Measurements from ENCODE around the gene NMRAL1.

Gene NMRAL1

DNA sequence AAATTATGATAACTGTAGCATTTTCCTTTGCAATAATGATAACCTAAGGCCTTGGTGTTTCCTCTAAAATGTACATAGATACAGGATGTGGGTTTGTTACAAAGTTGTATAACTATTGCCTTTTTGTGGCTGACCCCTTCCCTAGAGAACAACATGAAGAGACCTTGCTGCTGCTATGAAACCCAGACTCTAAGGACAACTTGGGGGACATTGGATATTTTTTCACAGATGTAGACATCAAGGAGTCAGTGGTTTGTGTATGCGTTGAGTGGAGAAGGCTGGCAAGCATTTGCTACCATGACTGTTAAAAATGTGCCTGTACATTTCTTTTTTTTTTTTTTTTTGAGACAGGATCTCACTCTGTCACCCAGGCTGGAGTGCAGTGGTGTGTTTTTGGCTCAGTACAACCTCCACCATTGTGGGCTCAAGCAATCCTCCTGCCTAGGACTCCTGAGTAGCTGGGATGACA, 14.1 kb upstream of the NMRAL1 start:
- peak overlapping the region; percentile 79 to 96 for H3K27ac Mint-ChIP-seq
- no peaks in the 10 kb centered on the region for H3K27me3 Mint-ChIP-seq
- peak; percentile 93 for ATAC-seq
- H3K4me1 Mint-ChIP-seq: peaks cover 76% of the 10 kb centered on the region
- peak overlapping the region; percentile 58 to 73 for H3K4me3 Mint-ChIP-seq
- DNase-seq: peak; percentile 10 to 21
- H3K9me3 Mint-ChIP-seq: no peaks in the 10 kb centered on the region

DNA sequence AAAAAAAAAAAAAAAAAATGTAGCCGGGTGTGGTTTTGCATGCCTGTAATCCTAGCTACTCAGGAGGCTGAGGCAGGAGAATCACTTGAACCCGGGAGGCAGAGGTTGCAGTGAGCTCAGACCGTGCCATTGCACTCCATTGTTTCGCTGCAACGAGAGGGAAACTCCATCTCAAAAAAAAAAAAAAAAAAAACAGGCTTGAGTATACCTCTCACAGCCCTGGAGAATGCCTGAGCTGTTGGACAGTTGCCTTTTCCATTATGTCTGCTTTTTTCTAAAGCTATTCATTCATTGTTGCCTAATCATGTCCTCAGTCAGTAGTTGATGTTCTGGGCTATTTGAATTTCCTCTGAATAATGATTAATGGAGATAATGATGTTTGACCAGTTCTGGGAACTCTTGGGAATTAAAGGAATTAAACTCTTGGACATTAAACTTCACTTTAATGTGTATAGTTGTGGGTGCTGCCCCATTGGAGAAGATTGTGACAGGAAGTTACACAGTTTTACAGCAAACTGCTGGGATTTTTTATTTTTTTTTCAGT, 13.6 kb upstream of the NMRAL1 start:
- ATAC-seq: peak; percentile 60
- no peaks in the 10 kb centered on the region for H3K27me3 Mint-ChIP-seq
- H3K4me1 Mint-ChIP-seq: peaks cover 73% of the 10 kb centered on the region
- H3K4me3 Mint-ChIP-seq: peak overlapping the region; percentile 58 to 73
- H3K9me3 Mint-ChIP-seq: no peaks in the 10 kb centered on the region
- peak overlapping the region; percentile 79 to 96 for H3K27ac Mint-ChIP-seq
- no peak for DNase-seq

DNA sequence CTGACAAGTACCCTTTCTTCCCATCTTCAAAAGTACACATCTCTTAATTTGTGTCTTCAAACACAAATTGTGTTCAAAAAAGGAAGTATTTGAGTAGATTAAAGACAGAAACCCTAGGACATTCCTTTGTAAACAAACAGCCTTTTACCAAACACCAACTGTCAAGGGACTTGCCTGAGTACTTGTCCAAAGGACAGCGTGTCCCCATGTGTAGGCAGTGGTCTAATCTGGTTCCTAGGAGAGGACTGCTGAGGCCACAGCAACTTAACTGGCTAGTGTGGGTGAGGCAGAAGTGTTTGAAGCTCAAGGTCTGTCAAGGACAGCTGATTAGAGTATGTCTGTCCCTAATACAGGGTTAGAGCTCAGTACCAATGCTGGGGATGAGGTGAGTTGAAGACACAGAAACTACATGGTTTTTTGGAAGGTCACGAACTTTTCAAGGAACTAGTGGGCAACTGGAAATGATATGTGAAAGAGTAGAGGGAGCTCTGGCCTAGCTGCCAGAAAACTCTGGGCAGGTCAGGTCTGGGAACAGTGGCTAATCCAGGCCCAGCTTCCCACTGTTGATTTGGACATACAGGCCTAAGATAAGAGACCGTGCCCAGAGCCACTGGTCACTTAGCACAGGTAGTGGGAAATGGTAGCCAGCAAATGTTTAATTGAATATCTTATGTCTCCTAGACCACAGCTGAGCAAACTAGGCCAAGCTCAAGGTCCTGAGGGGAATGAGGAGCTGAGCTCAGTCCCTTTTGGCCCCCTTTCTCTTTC, 11.9 kb upstream of the NMRAL1 start:
- H3K9me3 Mint-ChIP-seq: no peaks in the 10 kb centered on the region
- ATAC-seq: no peak
- no peak overlapping the region for H3K4me3 Mint-ChIP-seq
- peaks cover 83% of the 10 kb centered on the region for H3K4me1 Mint-ChIP-seq
- H3K27ac Mint-ChIP-seq: peak overlapping the region; percentile 65 to 81
- H3K27me3 Mint-ChIP-seq: no peaks in the 10 kb centered on the region
- no peak for DNase-seq

DNA sequence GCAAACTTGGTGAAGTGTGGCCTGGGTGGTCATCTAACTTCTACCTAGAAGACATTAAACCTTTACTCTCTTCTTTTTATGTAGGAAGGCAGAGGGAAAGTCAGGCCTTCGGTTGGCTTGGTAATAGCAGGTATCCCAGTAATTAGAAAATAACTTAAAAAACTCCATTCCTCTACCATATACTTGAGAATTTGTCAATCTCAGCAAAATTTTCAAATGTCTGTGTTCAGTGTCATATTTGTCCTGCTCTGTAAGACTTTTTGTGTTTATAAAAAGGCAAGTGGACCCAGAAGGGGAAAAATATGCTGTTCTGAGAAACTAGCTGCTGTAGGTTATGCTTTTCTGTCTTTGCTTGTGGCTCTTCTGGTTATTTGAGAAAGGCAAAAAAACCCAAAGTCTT, 7.5 kb upstream of the NMRAL1 start:
- Mint-ChIP-seq H3K4me3 (peak overlapping the region in 1 of 2 donors; percentile 28), H3K9me3 (no peaks in the 10 kb centered on the region), H3K4me1 (peaks cover 67% of the 10 kb centered on the region), H3K27me3 (no peaks in the 10 kb centered on the region), H3K27ac (peak overlapping the region in 1 of 2 donors; percentile 59)
- no peak for DNase-seq
- ATAC-seq: no peak

DNA sequence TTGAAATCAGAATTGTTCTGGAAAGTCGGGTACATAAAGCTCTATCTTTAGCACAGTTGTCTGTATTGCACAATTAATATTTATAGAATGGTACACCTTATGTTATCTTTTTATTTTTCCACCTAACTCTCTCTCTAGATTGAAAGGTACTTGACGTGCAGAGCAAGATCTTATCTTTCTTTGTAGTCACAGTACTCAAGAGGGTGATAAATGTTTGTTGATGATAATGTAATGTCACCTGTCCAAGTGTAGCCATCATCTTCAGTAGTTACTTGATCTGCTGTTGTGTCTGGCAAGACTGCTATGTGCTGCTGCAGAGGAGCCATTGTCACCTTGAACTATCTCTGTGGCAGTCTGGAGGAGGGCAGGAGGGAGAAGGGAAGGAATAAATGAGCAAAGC, 7.1 kb upstream of the NMRAL1 start:
- Mint-ChIP-seq H3K4me1 (peaks cover 64% of the 10 kb centered on the region), H3K27me3 (no peaks in the 10 kb centered on the region), H3K9me3 (no peaks in the 10 kb centered on the region), H3K27ac (peak overlapping the region; percentile 43 to 50), H3K4me3 (peak overlapping the region; percentile 4 to 25)
- DNase-seq (no peak), ATAC-seq (no peak)

DNA sequence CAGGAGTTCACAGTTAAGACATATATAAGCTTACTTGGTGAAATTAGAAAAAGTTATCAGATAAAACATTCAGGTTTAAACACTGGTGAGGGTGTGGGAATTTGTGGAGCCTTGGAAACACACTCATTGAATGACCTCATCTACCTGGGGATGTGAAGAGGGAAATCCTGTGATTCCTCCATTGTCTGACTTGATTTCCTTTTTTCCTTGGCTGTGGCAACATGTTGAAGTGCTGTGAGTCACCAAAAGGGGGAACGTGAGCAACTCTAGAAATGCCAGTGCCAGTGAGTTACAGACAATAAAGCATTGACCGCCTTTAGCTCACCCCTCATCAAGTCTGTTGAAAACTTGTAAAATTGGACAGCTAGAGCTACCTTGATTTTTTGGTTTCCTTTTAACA, 3.5 kb upstream of the NMRAL1 start:
- H3K9me3 Mint-ChIP-seq: no peaks in the 10 kb centered on the region

DNA sequence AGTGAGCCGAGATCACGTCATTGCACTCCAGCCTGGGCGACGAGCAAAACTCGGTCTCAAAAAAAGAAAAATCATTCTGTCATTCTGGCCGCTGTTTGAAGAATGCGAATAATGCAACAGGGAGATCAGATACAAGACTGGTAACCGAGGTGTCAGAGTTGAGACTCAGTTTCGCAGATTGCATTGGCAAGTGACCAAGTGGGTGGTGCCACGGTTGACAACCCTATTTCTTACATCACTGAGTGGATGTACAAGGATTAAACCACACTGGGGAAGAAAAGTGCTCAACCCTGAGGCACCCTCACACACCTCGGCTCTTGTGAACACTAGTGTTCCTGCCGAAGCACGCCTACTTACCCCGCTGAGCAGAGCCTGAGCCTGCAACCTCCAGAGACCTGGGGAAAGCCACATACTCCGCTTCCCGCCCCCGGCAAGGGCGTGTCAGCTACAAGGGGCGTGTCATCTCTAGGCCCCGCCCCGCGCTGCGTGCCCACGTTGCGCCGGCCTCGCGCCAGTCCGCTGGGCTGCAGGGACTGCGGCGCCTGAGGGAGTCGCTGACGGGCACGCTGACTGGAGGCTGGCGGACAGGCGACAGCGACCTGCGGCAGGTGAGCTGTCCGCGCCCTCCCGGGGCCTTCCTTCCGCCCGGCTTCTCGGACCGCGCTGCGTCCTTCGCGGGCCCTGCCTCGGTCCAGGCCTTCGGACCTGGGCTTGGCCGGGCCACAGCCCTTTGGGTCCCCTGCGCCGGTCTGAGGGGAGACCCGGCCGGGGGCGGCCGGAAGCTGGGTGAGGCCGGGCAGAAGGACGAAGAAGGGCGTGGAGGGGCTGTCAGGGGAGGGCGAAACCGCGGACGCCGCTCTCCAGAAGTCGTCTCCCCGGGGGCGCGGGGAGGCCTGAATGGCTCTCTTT, 1.7 kb upstream of the NMRAL1 start, which contains the start of gene HMOX2:
Gene HMOX2, plus strand, starts transcription at position 519 of the 909 bp plus-strand sequence. CDS start 29,127 bp downstream, outside the sequence.
- DNase-seq (peak; percentile 97 to 98), ATAC-seq (peak; percentile 90)
- no peaks in the 10 kb centered on the region for H3K9me3 Mint-ChIP-seq
- H3K27me3 Mint-ChIP-seq: no peaks in the 10 kb centered on the region
- peaks cover 63% of the 10 kb centered on the region for H3K4me1 Mint-ChIP-seq
- H3K4me3 Mint-ChIP-seq: peak within 1 kb of the TSS; percentile 93 to 94
- peak within 1 kb of the TSS; percentile 89 for H3K27ac Mint-ChIP-seq

More for the DNA sequence above, 3.5 kb upstream of the NMRAL1 start:
- ATAC-seq: no peak
- no peaks in the 10 kb centered on the region for H3K27me3 Mint-ChIP-seq
- peak overlapping the region; percentile 93 to 94 for H3K4me3 Mint-ChIP-seq
- peaks cover 73% of the 10 kb centered on the region for H3K4me1 Mint-ChIP-seq
- DNase-seq: peak in 1 of 2 donors; percentile 26
- peak overlapping the region; percentile 5 to 94 for H3K27ac Mint-ChIP-seq

DNA sequence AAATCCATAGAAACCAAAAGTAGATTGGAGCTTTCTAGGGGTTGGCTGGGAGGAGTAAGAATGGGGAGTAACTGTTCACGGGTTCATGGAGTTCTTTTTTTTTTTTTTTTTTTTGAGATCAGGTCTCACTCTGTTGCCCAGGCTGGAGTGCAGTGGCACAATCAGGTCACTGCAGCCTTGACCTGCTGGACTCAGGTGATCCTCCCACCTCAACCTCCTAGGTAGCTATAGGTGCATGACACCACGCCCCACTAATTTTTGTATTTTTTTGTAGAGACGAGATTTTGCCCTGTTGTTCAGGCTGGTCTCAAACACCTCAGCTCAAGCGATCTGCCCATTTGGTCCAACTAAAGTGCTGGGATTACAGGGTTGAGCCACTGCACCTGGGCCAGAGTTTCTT, 1.5 kb downstream of the NMRAL1 start:
- peak overlapping the region in 1 of 2 donors; percentile 94 for H3K4me3 Mint-ChIP-seq
- ATAC-seq (no peak), DNase-seq (no peak)
- no peak overlapping the region for H3K27ac Mint-ChIP-seq
- H3K27me3 Mint-ChIP-seq: no peaks in the 10 kb centered on the region
- no peaks in the 10 kb centered on the region for H3K9me3 Mint-ChIP-seq
- peaks cover 46% of the 10 kb centered on the region for H3K4me1 Mint-ChIP-seq

DNA sequence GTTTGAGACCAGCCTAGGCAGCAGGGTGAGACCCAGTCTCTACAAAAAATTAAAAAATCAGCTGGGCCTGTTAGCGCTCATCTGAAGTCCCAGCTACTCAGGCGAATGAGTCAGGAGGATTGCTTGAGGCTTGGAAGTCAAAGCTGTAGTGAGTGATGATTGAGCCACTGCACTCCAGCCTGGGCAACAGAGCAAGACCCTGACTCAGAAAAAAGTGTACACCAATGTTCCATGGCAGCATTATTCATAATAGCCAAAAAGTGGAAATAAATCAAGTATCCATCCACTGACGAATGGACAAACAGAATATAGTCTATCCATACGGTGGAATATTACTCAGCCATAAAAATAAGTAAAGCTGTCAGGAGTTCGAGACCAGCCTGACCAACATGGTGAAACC, 2.6 kb downstream of the NMRAL1 start:
- H3K4me3 Mint-ChIP-seq: no peak overlapping the region
- H3K27ac Mint-ChIP-seq: no peak overlapping the region
- H3K27me3 Mint-ChIP-seq: no peaks in the 10 kb centered on the region
- DNase-seq (no peak), ATAC-seq (no peak)
- peaks cover 36% of the 10 kb centered on the region for H3K4me1 Mint-ChIP-seq
- no peaks in the 10 kb centered on the region for H3K9me3 Mint-ChIP-seq

DNA sequence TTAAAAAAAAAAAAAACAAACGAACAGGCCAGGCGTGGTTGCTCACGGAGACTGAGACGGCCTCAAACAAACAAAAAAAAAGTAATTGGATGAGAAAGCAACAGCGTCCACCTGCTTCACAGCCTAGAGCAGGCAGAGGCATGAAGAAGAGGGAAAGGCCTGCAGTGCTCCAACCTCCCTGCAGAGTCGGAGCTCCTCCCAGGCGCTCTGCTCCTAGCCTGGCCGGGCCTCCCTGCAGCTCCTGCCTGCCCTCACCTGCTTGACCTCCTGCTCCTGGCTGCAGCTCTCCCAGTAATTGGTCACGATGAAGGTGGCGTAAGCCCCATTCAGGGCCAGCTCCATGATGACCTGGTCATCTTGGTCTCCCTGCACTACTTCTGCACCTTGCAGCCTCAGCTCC, 5.5 kb downstream of the NMRAL1 start:
- DNase-seq (no peak), ATAC-seq (no peak)
- Mint-ChIP-seq H3K27me3 (no peaks in the 10 kb centered on the region), H3K27ac (no peak overlapping the region), H3K9me3 (no peaks in the 10 kb centered on the region), H3K4me3 (no peak overlapping the region), H3K4me1 (peaks cover 33% of the 10 kb centered on the region)

DNA sequence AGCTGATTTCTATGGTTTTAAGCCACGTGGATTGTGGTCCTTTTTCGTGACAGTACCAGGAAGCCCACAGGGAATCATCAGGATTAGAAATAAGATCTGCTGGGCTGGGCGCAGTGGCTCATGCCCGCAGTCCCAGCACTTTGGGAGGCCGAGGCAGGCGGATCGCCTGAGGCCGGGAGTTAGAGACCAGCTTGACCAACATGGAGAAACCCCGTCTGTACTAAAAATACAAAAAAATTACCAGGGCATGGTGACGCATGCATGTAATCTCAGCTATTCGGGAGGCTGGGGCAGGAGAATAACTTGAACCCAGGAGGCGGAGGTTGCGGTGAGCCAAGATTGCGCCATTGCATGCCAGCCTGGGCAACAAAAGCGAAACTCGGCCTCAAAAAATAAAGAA, 6.5 kb downstream of the NMRAL1 start:
- Mint-ChIP-seq H3K9me3 (no peaks in the 10 kb centered on the region), H3K4me1 (peaks cover 24% of the 10 kb centered on the region), H3K27ac (no peak overlapping the region), H3K27me3 (no peaks in the 10 kb centered on the region), H3K4me3 (no peak overlapping the region)
- ATAC-seq (no peak), DNase-seq (no peak)

DNA sequence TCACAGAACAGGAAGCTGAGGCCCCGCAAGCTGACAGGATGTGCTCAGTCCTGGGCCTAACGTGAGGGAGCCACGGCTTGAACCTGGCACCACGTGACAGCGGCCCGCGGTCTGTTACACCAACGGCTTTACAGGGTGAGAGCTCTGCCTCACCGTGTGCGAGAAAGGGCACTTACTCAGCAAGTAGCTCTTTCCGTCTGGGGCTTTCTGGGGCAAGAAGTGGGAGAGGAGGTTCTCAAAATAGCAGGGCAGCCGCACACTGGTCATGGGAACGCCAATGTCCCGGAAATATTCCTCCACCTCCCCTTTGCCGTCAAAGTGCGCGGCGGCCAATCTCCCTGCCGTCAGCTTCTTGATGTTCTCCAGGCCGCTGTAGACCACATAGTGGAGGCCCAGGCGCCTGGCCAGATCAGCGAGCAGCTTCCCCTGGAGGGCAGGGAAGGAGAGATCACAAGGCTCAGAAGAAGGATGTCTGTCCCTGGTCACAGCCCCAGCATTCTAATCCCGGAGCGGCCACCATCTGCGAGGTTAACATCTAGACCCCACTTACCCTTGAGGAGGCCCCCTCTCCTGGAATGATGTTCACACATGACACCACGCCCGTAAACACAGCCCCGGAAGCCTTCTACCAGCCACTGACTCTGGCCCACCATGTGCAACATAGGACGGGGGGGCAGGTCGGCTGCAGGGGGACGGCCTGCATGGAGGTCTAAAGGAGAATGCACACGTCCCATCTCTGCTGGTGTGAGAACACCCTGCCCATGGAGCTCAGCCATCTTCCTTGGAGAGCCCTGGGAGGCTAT, 8.2 kb downstream of the NMRAL1 start:
- ATAC-seq (peak; percentile 81), DNase-seq (peak in 1 of 2 donors; percentile 37)
- H3K27ac Mint-ChIP-seq: peak overlapping the region; percentile 23 to 50
- H3K4me3 Mint-ChIP-seq: no peak overlapping the region
- peaks cover 18% of the 10 kb centered on the region for H3K4me1 Mint-ChIP-seq
- H3K9me3 Mint-ChIP-seq: no peaks in the 10 kb centered on the region
- H3K27me3 Mint-ChIP-seq: no peaks in the 10 kb centered on the region

DNA sequence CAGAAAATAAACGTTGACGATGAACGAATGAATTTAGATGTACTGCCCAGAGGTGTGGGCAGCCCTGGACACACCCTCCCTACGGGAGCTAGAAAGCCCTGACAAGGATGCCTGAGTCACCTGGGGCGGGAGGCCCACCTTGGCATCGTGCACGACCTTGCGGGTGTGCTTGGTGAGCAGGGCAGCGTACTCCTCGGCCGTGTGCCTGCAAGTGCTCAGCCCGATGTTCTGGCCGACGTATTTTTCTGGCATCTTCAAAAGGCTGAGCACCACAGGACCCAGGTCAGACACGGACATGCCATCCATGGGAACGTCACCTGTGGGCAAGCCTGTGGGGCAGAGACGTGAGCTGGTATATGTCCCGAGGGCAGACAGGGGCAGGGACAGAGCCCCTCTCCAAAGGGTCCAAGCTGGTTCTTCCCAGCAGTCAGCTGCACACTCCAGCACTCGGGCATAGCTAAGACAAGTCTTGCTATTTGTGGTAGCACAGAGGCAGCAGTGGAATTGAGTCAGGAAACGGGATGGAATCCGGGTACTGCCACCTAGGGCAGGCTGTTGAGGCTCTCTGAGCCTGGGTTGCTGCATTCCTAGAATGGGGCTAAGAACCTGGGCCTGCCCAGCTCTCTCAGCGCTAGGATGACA, 10.8 kb downstream of the NMRAL1 start:
- ATAC-seq (no peak), DNase-seq (no peak)
- Mint-ChIP-seq H3K9me3 (no peaks in the 10 kb centered on the region), H3K4me3 (no peak overlapping the region), H3K4me1 (peaks cover 34% of the 10 kb centered on the region), H3K27ac (no peak overlapping the region), H3K27me3 (no peaks in the 10 kb centered on the region)

DNA sequence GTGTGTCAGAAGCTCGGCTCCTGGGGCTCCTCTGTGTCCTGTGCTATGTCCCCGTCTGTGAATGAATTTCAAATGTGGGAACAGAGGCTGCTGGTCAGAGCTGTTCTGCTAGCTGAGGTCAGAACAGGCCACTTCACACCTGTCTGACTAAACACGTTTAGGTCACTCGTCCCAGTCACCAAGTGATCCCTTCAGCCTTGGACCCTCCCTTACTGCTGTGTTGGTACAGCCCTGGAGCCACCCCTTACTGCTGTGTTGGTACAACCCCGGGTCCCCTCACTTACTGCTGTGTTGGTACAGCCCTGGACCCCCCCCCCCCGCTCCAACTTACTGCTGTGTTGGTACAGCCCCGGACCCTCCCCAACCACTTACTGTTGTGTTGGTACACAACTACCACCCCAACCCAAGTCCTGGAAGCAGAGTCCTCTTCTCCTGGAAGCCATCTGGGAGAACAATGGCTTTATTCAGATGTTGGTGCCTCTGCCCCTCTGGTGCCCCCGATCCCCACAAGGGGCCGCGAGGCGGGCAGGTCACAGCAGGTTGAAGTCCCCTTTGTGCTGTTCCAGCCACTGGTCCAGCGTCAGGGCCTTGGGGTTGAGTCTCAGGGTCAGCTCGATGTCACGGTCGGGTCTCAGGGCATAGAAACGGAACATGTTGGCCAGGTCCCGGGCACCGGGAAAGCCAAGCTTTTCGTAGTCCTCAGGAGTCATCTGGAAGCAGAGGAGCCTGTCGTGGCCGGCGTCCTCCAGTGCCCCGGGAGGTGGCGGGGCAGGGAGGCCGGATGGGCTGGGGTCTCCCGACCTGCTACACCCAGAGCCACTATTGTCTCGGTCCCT, 13.0 kb downstream of the NMRAL1 start:
- ATAC-seq: peak; percentile 45
- peak overlapping the region in 1 of 2 donors; percentile 80 for H3K27ac Mint-ChIP-seq
- DNase-seq: no peak
- H3K9me3 Mint-ChIP-seq: no peaks in the 10 kb centered on the region
- no peak overlapping the region for H3K4me3 Mint-ChIP-seq
- peaks cover 36% of the 10 kb centered on the region for H3K4me1 Mint-ChIP-seq
- no peaks in the 10 kb centered on the region for H3K27me3 Mint-ChIP-seq
